GM12878 (cell line): Measurements from ENCODE around the gene SHROOM3.

Experiments used
- CTCF ChIP-seq, 3 experiments: IDR thresholded peaks in 2 of 3; conservative IDR thresholded peaks in 1 of 3; 2 replicates each; pipeline ENCODE4 v1.5.1; 2011; ENCODE audit warnings: low read depth in 3 of 3, low read length in 3 of 3, mild to moderate bottlenecking in 3 of 3, control low read depth in 2 of 3, moderate library complexity in 2 of 3, inconsistent platforms in 1 of 3, mixed read lengths in 1 of 3; ENCODE audit not compliant: control insufficient read depth in 2 of 3, insufficient read depth in 1 of 3; ENCODE audit errors: extremely low read depth in 1 of 3
- GABPA ChIP-seq: IDR thresholded peaks from 2 replicates; pipeline ENCODE4 v1.6.1; 2014; ENCODE audit warnings: antibody characterized with exemption, low read depth, mild to moderate bottlenecking, inconsistent platforms
- HSF1 ChIP-seq: fragments of 150-350 bp; IDR thresholded peaks from 2 replicates; pipeline ENCODE4 v1.6.1; 2014; ENCODE audit warnings: mild to moderate bottlenecking, low read depth, low read length
- RFX5 ChIP-seq: IDR thresholded peaks from 2 replicates; pipeline ENCODE4 v1.6.1; 2011; ENCODE audit warnings: low read depth, low read length, improper control_type of control experiment
- SIN3A ChIP-seq: IDR thresholded peaks from 2 replicates; pipeline ENCODE4 v1.6.1; 2012; ENCODE audit warnings: low read depth, low read length, improper control_type of control experiment

GRCh38 chr4:76539979-76540378 is 105.0 kb downstream of the SHROOM3 start:
- TF ChIP-seq CTCF (IDR thresholded peaks at IDR 0.05 in 2 of 3, conservative IDR thresholded peaks at IDR 0.05 in 1 of 3; ENCODE audit: control insufficient read depth in 2 of 3, extremely low read depth in 1 of 3, insufficient read depth in 1 of 3, low read depth in 3 of 3, low read length in 3 of 3) (no peak), SIN3A (no peak), GABPA (no peak), RFX5 (no peak), HSF1 (no peak)
